SK-N-MC (cell line): ENCODE results near the gene GEN1.

Source experiments
- EZH2 ChIP-seq: fragments of 200-600 bp; sonication (generic); IDR thresholded peaks from one replicate; pipeline ENCODE4 v1.6.1; 2017; ENCODE audit warnings: antibody characterized with exemption
- POLR2AphosphoS5 ChIP-seq: IDR thresholded peaks from 2 replicates; pipeline ENCODE4 v1.6.1; 2012; ENCODE audit warnings: mild to moderate bottlenecking, low read depth, low read length, borderline replicate concordance

GRCh38 chr2:17798338-17798737 lies 44.4 kb downstream of the GEN1 start:
- TF ChIP-seq POLR2AphosphoS5 (no peak), EZH2 (no peak)
